Colonic mucosa (tissue), 4 donors: ENCODE measurements around the gene SOX30. TPM values are rescaled to one million over a fixed set of nuclear protein-coding genes. Genes with fewer than 3 reads are reported as not detected.

Experiments
- DNase-seq: peaks from one replicate; pipeline ENCODE4 v3.0.0-alpha.2; 2020
- H3K27ac ChIP-seq: fragments of 200-600 bp; one replicate; pipeline ENCODE4 v1.8.0; 2021
- H3K27me3 ChIP-seq: fragments of 200-600 bp; one replicate; pipeline ENCODE4 v1.8.0; 2021
- H3K36me3 ChIP-seq: fragments of 200-600 bp; one replicate; pipeline ENCODE4 v1.8.0; 2021
- H3K4me1 ChIP-seq: fragments of 200-600 bp; one replicate; pipeline ENCODE4 v1.8.0; 2021; ENCODE audit warnings: mild to moderate bottlenecking
- H3K4me3 ChIP-seq: fragments of 200-600 bp; one replicate; pipeline ENCODE4 v1.8.0; 2021
- H3K9ac ChIP-seq, 2 donors: one replicate each; pipeline ENCODE4 v1.7.0; 2013; ENCODE audit warnings: control low read depth in 2 of 2, low read depth in 2 of 2, low read length in 2 of 2
- H3K9me3 ChIP-seq: fragments of 200-600 bp; one replicate; pipeline ENCODE4 v1.8.0; 2021
- CTCF ChIP-seq: fragments of 200-600 bp; IDR thresholded peaks from one replicate; pipeline ENCODE4 v1.8.0; 2022; ENCODE audit warnings: antibody characterized with exemption, mild to moderate bottlenecking
- intact Hi-C: fragments of 100-400 bp; cut with DNase I; formaldehyde crosslinking; loops from one replicate; pipeline ENCODE4 v1.14.1; 2022
- total RNA-seq, 2 donors: library from RNA; stranded (reverse); fragmentation: NEBNext Ultra II Directional in 1 of 2; extraction: Animal tissue kit (Norgen Biotek cat#: 25700) in 1 of 2; gene quantifications; one replicate each; pipeline ENCODE4 v1.2.1, GENCODE V29; 2021
- donor health status: healthy.
- donor health status: DM: no; HTN: no; CAD: no.
- donor health status: DM: no; HTN: no; CAD: no.

The SOX30 gene
- total RNA-seq, 2 donors from 2014 or later: 0.08 to 0.42 TPM

DNA sequence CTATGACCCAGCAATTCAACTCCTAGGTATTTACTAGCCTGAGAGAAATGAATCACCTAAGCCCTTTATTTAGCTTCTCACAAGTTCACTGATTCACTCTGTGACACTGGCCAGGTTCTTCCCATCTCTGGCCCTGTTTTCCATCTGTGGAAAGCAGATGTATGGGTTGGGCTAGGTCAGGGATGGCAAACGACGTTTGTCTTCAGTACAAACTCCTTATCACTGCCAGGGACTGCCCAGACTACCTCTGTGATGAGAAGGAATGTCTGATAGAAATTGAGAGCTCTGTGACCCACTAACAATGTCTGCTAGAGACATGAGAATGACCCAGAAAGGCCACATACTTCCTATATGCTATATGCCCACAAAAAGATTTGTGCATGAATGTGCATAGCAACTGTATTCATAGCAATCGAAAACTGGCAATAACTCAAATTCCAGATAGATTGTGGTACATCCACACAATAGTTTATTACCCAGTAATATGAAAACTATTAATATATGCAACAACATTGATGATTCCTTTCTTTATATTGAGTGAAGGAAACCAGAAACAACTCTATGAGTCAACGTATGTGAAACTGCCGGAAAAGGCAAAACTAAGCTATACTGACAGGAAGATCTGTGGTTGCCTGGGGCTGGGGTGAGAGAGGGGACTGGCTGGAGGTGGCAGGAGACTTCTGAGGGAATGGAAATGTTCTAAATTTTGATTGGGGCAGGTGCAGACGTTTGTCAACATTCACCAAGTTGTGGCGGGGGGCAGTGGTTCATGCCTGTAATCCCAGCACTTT, 44.7 kb downstream of the SOX30 start:
- Histone ChIP-seq H3K4me3 (no peak overlapping the region), H3K27ac (no peak overlapping the region), H3K27me3 (no peaks in the 10 kb centered on the region), H3K4me1 (no peaks in the 10 kb centered on the region), H3K9ac (no peak overlapping the region), H3K9me3 (no peaks in the 10 kb centered on the region), H3K36me3 (no peaks in the 10 kb centered on the region)
- intact Hi-C loops: no loop called here
- no peak for DNase-seq
- TF ChIP-seq CTCF: no peak

DNA sequence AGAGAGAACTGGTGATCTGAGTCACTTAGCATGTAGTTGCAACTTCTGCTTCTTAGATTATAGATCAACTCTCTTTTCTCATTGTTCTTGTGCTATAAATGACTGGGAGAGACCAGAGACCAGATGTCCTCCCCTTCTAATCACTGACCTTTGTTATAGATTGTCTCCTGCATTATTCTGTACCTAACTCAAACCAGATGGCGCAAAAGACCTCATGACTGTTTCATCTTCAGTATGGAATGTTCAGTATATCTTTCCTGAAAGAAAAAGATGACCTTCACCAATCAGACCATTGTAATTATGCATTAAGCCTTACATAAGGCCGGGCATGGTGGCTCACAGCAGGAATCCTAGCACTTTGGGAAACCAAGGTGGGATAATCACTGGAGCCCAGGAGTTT, 46.2 kb downstream of the SOX30 start:
- no peak for DNase-seq
- Histone ChIP-seq H3K27me3 (no peaks in the 10 kb centered on the region), H3K9me3 (no peaks in the 10 kb centered on the region), H3K4me1 (no peaks in the 10 kb centered on the region), H3K36me3 (no peaks in the 10 kb centered on the region), H3K4me3 (no peak overlapping the region), H3K9ac (no peak overlapping the region), H3K27ac (no peak overlapping the region)
- intact Hi-C loops: no loop called here
- no peak for TF ChIP-seq CTCF

DNA sequence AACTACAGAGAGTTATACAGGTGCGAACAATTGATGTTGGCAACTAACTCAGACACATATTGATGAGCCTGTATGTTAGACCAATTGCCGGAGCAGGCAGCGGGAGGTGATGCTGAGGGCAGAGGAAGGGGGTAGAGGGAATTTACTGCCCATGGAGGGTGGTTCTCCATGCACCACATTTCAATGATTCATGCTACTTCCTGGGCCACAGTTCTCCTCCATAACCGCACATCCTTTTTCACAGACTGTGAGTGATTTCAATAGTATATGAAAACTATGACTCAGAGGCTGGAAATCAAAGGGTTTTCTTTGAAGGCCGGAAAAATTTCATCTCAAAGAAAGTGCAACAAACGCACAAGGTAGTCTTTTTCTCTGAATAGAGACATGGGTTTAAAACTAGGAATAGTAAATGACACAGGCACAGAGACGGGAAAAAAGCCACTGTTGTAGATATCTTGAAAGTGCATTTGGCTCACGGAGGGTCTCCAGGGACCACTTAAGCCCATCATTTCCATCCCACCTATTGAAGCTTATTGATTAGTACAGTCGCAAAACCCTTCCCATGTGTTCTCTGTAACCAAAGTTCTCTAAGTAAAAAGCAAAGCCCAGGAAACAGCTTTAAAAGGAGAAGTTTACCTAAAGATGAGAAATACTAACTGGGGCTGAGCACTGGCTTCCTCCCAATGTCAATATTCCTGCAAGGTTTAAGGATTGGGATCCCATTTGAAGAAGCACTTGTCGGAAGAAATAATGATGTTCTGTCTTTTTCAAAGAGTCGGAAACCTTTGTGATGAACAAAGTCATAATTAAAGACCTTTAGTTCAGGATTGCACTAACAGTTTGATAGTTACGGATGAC, 48.7 kb downstream of the SOX30 start:
- no peak overlapping the region for H3K27ac ChIP-seq
- no peak for TF ChIP-seq CTCF
- H3K4me3 ChIP-seq: no peak overlapping the region
- no peaks in the 10 kb centered on the region for H3K4me1 ChIP-seq
- no peaks in the 10 kb centered on the region for H3K36me3 ChIP-seq
- no peak overlapping the region for H3K9ac ChIP-seq
- no peak for DNase-seq
- intact Hi-C loops: no loop called here
- H3K9me3 ChIP-seq: no peaks in the 10 kb centered on the region
- no peaks in the 10 kb centered on the region for H3K27me3 ChIP-seq

GRCh38 chr5:157602505-157602904, 49.7 kb downstream of the SOX30 start:
- no peaks in the 10 kb centered on the region for H3K4me1 ChIP-seq
- no peak overlapping the region for H3K9ac ChIP-seq
- DNase-seq: no peak
- H3K27ac ChIP-seq: no peak overlapping the region
- intact Hi-C loops: no loop called here
- no peaks in the 10 kb centered on the region for H3K36me3 ChIP-seq
- H3K27me3 ChIP-seq: no peaks in the 10 kb centered on the region
- no peak overlapping the region for H3K4me3 ChIP-seq
- TF ChIP-seq CTCF: no peak
- H3K9me3 ChIP-seq: no peaks in the 10 kb centered on the region

DNA sequence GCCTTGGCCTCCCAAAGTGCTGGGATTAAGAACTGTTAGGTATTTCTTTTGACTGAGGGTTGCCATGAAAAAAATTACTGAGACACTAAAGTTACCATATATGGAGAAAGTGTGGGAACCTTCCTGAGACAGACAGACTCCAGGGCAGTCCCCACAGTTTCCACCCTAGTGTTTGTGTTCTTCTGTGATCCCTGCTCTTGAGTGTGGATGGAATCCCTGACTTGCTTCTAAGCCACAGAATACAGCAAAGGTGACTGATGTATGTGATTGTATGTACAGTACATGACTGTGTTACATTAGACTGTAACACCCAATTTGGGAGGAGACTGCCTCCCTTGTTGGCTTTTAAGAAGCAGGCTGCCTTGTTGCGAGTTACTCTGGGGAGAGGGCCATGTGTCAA, 52.0 kb downstream of the SOX30 start:
- no peak for TF ChIP-seq CTCF
- DNase-seq: no peak
- Histone ChIP-seq H3K9me3 (no peaks in the 10 kb centered on the region), H3K4me1 (no peaks in the 10 kb centered on the region), H3K9ac (no peak overlapping the region), H3K27ac (no peak overlapping the region), H3K36me3 (no peaks in the 10 kb centered on the region), H3K4me3 (no peak overlapping the region), H3K27me3 (no peaks in the 10 kb centered on the region)
- intact Hi-C loops: no loop called here
